Measurements from ENCODE around the gene ATXN1L. TPM values are rescaled to one million over a fixed set of nuclear protein-coding genes. Genes with fewer than 3 reads are reported as not detected.

ATXN1L gene
- total RNA-seq, 2 experiments from 2014 or later = 23.2 to 23.6 TPM

DNA sequence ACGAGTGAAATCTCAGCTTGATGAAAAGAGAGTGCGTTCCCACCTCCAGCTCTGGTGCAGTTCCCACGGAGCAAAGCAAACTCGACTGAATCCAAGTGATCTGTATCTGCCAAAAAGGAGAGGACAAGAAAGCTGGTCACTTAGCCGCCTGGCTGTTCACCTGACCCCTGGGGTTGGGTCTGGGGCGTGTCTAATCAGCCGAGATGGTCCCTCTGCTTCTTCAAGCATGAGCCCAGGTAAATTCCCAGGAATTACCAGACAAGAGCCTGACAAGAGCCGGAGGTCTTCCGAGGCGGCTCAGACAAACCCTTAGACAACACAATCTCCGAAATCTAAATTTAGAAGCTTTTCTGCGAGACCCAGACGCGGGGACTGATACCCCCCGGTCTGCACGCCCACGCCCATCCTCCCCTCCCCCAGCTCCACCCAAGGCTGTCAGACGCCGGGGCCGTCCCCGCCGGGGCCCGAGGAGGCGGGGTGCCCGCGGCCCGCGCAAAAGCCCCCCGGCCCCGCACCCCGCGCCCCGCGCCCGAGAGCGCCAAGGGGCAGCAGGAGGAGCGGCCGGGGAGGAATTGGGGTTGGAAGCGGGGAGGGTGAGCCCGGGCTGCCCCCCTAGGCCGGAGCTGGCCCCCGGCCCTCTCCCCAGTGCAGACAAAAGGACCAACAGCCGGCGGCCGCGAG, 37.5 kb downstream of the ATXN1L start:
- POLR2A ChIA-PET = interaction anchor here (1.6 kb wide), 1 partner anchor 74 kb away, joined by 3 read pairs; the partner anchor contains the start of gene AP1G1
- peaks cover 54% of the 10 kb centered on the region for H3K4me1 Mint-ChIP-seq
- peak overlapping the region; percentile 80 for H3K4me3 Mint-ChIP-seq
- H3K36me3 Mint-ChIP-seq (ENCODE audit: low read depth) = peaks cover 22% of the 10 kb centered on the region
- CTCF ChIA-PET = interaction anchor here (0.9 to 4.2 kb wide), 24 partner anchors 10 to 215 kb away, joined by 3 to 55 read pairs (median 4); partner anchors contain the start of gene IST1
- no peaks in the 10 kb centered on the region for H3K9me3 Mint-ChIP-seq
- H3K27ac Mint-ChIP-seq = peak overlapping the region; percentile 86
- peaks cover 15% of the 10 kb centered on the region for H3K27me3 Mint-ChIP-seq
- DNase-seq = peak; percentile 33

DNA sequence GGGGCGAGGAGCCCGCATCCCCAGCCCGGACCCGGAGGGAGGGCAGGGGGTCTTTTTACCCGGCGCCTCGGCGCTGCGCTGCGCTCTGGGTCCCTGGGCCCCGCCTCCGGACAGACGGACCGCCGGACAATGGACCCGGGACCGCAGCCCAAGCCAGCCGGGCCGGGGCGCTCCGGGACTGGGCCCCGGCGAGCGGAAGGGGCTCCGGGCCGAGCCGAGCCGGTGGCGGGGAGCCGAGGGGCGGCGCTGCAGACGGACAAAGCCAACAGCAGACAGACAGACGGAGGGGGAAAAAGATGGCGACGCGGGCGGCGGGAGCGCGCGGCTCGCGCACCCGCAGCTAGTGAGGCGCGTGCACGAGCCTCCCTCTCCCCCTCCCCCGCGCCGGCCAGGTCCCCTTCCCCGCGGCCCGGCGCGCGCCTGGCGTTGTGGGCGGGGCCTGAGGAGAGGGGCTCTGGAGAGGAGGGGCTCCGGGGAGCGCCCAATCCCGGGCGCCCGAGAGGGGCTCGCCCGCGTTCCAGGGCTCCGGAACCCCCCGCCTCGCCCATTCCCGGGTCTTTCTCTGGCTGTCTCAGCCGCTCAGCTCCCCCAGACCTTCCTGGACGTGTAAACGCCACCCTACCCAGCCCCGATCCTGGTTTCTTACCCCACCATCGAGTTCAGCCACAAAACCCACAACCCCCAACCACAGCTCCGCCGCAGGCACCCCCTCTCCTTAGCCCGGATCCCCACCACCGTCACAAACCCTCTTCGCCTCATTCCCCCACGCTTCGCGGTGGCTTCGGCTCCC, 38.3 kb downstream of the ATXN1L start, which contains the start of gene ZNF821:
Gene ZNF821, minus strand, starts transcription at position 334 of the 790 bp plus-strand sequence. CDS start 4,236 bp downstream, outside the sequence.
- ChIA-PET POLR2A (interaction anchor here (1.6 kb wide), 1 partner anchor 75 kb away, joined by 3 read pairs; the partner anchor contains the start of gene AP1G1), CTCF (interaction anchor here (0.6 to 4.2 kb wide), 22 partner anchors 10 to 215 kb away, joined by 3 to 55 read pairs (median 4); partner anchors contain the start of genes AP1G1 and IST1)
- Mint-ChIP-seq H3K4me1 (peaks cover 51% of the 10 kb centered on the region), H3K9me3 (no peaks in the 10 kb centered on the region), H3K36me3 (ENCODE audit: low read depth) (peaks cover 18% of the 10 kb centered on the region), H3K4me3 (peak within 1 kb of the TSS; percentile 96), H3K27ac (peak within 1 kb of the TSS; percentile 95), H3K27me3 (peaks cover 15% of the 10 kb centered on the region)
- DNase-seq = peak; percentile 69

DNA sequence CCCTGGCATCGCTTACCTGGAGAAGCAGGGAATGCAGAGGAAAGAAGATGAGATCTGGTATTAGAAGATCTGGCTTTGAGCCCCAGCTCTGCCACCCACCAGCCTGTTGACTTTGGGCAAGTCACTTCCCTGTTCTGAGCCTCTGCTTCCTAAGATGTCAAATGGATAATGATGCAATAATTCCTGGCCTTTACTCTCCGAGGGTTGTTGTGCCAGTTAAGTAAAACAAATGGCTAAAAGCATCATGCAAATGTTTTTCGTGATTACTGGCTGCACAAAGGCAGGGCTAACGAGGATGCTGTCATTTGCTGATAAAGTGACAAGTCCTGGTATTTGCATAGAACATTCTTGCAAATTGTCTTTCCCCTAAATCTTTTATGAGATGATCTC, 39.5 kb downstream of the ATXN1L start:
- ChIA-PET POLR2A (no interaction called here), CTCF (interaction anchor here (0.6 to 1.4 kb wide), 5 partner anchors 11 to 77 kb away, joined by 3 to 5 read pairs (median 3); partner anchors contain the start of gene AP1G1)
- Mint-ChIP-seq H3K27ac (peak overlapping the region; percentile 68), H3K9me3 (no peaks in the 10 kb centered on the region), H3K4me3 (peak overlapping the region; percentile 96), H3K36me3 (ENCODE audit: low read depth) (peaks cover 5% of the 10 kb centered on the region), H3K27me3 (peaks cover 15% of the 10 kb centered on the region), H3K4me1 (peaks cover 42% of the 10 kb centered on the region)
- DNase-seq = no peak

DNA sequence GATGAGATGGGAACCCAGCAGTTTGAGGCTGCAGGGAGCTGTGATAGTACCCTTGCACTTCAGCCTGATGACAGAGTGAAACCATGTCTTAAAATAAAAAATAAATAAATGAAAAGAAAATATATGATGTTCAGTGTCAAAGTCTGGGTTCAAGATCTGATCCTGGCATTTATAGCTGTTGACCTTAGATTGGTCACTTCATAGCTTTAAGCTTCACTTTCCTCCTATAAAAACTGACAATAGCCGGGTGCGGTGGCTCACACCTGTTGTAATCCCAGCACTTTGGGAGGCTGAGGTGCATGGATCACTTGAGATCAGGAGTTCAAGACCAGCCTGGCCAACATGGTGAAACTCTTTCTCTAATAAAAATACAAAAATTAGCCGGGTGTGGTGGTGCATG, 43.4 kb downstream of the ATXN1L start:
- ChIA-PET POLR2A (no interaction called here), CTCF (interaction anchor here (0.6 kb wide), 1 partner anchor 51 kb away, joined by 3 read pairs; no protein-coding TSS in a partner anchor)
- DNase-seq = no peak
- Mint-ChIP-seq H3K4me1 (peaks cover 24% of the 10 kb centered on the region), H3K27ac (no peak overlapping the region), H3K27me3 (peaks cover 15% of the 10 kb centered on the region), H3K9me3 (no peaks in the 10 kb centered on the region), H3K36me3 (ENCODE audit: low read depth) (no peaks in the 10 kb centered on the region), H3K4me3 (no peak overlapping the region)

DNA sequence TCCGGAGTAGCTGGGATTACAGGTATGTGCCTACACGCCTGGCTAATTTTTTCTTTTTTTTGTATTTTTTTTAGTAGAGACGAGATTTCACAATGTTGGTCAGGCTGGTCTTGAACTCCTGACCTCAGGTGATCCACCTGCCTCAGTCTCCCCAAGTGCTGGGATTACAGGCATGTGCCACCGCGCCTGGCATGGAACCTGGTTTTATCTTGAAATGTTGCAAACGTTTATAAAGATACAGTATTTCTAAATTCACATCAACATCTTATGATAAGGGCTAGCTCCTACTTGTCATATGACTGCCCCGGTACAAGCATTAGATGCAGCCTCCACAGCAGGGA, 48.1 kb downstream of the ATXN1L start:
- Mint-ChIP-seq H3K4me3 (peak overlapping the region; percentile 93), H3K4me1 (peaks cover 24% of the 10 kb centered on the region), H3K9me3 (no peaks in the 10 kb centered on the region), H3K27me3 (no peaks in the 10 kb centered on the region), H3K27ac (peak overlapping the region; percentile 95), H3K36me3 (ENCODE audit: low read depth) (peaks cover 10% of the 10 kb centered on the region)
- ChIA-PET POLR2A (no interaction called here), CTCF (interaction anchor here (0.7 to 9.2 kb wide), 3 partner anchors 11 to 192 kb away, joined by 4 to 55 read pairs (median 6); partner anchors contain the start of gene ZNF821)
- DNase-seq = no peak

DNA sequence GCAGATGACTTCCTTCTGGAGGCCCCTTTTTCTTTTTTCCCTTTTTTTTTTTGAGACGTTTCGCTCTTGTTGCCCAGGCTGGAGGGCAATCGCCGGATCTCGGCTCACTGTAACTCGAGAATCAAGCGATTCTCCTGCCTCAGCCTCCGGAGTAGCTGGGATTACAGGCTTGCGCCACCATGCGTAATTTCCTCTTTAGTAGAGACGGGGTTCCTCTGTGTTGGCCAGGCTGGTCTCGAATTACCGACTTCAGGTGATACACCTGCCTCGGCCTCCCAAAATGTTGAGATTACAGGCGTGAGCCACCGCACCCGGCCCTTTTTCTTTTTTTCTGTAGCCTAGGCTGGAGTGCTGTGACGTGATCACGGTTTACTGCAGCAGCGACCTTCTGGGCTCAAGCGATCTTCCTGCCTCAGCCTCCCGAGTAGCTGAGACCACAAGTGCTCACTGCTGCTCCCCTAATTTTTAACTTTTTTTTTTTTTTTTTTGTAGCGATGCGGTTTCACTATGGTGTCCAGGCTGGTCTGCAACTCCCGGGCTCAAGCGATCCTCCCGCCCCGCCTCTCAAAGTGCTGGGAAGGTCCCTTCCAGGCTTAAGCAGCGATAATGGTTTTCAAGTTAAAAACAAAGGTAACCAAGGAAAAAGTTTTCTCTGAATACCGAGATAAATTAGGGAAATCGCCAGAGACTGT, 48.6 kb downstream of the ATXN1L start:
- no peaks in the 10 kb centered on the region for H3K27me3 Mint-ChIP-seq
- DNase-seq = peak; percentile 43
- H3K4me3 Mint-ChIP-seq = peak overlapping the region; percentile 93
- H3K27ac Mint-ChIP-seq = peak overlapping the region; percentile 95
- POLR2A ChIA-PET = interaction anchor here (0.6 to 0.9 kb wide), 2 partner anchors 63 to 85 kb away, joined by 3 to 4 read pairs; partner anchors contain the start of gene AP1G1
- CTCF ChIA-PET = interaction anchor here (0.7 to 9.2 kb wide), 3 partner anchors 12 to 192 kb away, joined by 4 to 55 read pairs (median 6); partner anchors contain the start of gene ZNF821
- H3K9me3 Mint-ChIP-seq = no peaks in the 10 kb centered on the region
- H3K36me3 Mint-ChIP-seq (ENCODE audit: low read depth) = peaks cover 12% of the 10 kb centered on the region
- H3K4me1 Mint-ChIP-seq = peaks cover 28% of the 10 kb centered on the region

DNA sequence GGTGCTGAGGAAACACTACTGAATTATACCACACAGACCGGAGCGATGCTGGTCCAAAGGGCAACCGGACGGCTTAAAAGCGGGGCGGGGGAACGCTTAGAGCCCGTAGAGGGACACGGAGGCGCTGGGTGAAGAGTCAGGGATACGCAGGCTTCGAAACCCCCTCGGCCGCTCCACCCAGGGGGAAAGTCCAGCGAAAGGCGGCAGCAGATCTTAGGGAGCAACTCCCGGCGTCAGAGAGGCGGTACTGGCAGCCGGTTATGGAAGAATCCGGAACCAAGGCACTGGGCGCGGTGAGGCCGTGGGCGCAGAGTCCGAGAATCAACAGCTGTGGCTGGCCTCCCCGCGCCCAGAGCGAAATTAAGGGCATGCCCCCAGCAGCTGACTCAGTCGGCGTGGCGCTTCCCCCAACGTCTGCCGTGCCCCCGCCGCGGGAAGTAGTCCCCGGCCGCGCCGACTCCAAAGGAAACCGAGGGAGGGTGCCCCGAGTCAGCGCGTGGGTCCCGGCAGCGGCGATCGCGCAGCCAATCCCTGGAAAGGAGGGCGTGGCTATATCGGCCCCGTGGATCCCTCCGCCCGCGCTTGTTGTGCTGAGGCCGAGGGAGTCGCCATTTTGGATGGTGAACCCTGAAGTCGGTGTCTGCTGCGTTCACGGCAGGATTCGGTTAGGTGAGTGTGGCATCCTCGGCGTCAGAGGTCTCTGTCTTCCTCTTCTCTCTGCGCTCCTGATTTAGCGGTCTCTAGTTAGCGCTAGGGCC, 49.3 kb downstream of the ATXN1L start, which contains the start of gene IST1:
Gene IST1, plus strand, starts transcription at position 611 of the 758 bp plus-strand sequence. CDS start 20,110 bp downstream, outside the sequence.
- H3K27me3 Mint-ChIP-seq = no peaks in the 10 kb centered on the region
- H3K4me3 Mint-ChIP-seq = peak within 1 kb of the TSS; percentile 93
- POLR2A ChIA-PET = interaction anchor here (0.6 to 0.9 kb wide), 2 partner anchors 62 to 86 kb away, joined by 3 to 4 read pairs; partner anchors contain the start of gene AP1G1
- H3K27ac Mint-ChIP-seq = peak within 1 kb of the TSS; percentile 95
- peak; percentile 98 for DNase-seq
- H3K36me3 Mint-ChIP-seq (ENCODE audit: low read depth) = peaks cover 12% of the 10 kb centered on the region
- CTCF ChIA-PET = interaction anchor here (0.6 to 9.2 kb wide), 3 partner anchors 12 to 198 kb away, joined by 3 to 55 read pairs (median 3); partner anchors contain the start of gene ZNF821
- H3K4me1 Mint-ChIP-seq = peaks cover 30% of the 10 kb centered on the region
- H3K9me3 Mint-ChIP-seq = no peaks in the 10 kb centered on the region

DNA sequence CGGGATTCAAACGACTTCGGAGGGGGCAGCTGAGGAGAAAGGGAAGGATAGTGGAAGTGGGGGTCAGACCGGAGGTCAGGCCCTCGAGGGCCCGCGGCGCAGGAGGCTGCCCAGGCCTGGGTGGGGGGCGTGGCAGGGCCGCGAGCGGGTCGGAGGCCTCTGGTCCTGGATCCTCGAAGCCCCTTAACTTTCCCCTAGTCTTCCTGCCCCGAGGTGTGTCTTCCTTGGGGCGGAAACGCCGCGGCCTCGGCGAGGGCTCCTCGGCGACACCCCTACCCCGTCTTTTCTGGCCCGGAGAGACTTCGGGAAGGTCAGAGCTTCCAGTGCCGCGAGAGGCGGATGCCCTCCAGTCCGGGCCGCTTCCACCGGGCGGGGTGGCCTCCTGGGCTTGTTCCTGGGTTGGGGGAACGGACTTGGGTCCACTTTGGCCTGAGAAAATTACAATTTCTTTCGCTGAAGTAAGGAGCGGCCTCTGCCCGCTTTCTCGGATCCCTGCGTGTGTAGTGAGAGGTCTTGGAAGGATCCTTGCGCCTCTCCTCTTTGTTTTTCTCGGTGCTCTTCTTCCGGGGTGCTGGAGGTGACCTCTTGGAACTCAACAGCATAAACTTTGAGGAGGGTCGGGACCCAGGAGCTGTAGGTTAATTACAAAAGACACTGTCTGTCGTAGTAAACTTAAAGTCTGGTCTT, 50.0 kb downstream of the ATXN1L start:
- Mint-ChIP-seq H3K4me1 (peaks cover 31% of the 10 kb centered on the region), H3K27ac (peak overlapping the region; percentile 95), H3K9me3 (no peaks in the 10 kb centered on the region), H3K27me3 (no peaks in the 10 kb centered on the region), H3K4me3 (peak overlapping the region; percentile 93), H3K36me3 (ENCODE audit: low read depth) (peaks cover 15% of the 10 kb centered on the region)
- peak; percentile 40 for DNase-seq
- POLR2A ChIA-PET = interaction anchor here (0.9 kb wide), 1 partner anchor 87 kb away, joined by 4 read pairs; the partner anchor contains the start of gene AP1G1
- CTCF ChIA-PET = interaction anchor here (0.6 to 9.2 kb wide), 3 partner anchors 13 to 198 kb away, joined by 3 to 55 read pairs (median 3); partner anchors contain the start of gene ZNF821

DNA sequence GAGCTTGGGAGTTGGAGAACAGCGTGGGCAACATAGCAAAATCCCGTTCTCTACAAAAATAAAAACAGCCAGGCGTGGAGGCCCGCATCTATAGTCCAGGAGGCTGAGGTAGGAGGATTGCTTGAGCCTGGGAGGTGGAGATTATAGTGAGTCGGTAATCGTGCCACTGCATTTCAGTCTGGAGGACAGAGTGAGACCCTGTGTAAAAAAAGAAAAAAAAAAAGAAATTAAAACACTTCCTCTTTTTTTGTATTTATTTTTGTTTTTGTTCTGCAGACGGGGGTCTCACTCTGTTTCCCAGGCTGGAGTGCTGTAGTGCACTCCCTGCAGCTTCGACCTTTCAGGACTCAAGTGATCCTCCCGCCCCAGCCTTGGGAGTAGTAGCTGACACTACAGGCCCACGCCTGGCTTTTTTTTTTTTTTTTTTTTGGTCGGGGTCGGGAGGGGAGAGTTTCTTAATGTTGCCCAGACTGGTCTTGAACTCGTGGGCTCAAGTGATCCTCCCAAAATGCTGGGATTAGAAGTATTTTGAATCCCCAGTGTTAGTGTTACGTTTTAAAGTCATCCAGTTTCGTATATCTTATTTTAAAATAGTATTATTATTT, 51.1 kb downstream of the ATXN1L start:
- DNase-seq = no peak
- Mint-ChIP-seq H3K27ac (peak overlapping the region; percentile 67), H3K4me3 (peak overlapping the region; percentile 93), H3K9me3 (no peaks in the 10 kb centered on the region), H3K4me1 (peaks cover 32% of the 10 kb centered on the region), H3K27me3 (no peaks in the 10 kb centered on the region), H3K36me3 (ENCODE audit: low read depth) (peaks cover 20% of the 10 kb centered on the region)
- ChIA-PET POLR2A (interaction anchor here (0.6 kb wide), 2 partner anchors 53 to 161 kb away, joined by 3 read pairs; no protein-coding TSS in a partner anchor), CTCF (interaction anchor here (9.2 kb wide), 1 partner anchor 14 kb away, joined by 55 read pairs; the partner anchor contains the start of gene ZNF821)

DNA sequence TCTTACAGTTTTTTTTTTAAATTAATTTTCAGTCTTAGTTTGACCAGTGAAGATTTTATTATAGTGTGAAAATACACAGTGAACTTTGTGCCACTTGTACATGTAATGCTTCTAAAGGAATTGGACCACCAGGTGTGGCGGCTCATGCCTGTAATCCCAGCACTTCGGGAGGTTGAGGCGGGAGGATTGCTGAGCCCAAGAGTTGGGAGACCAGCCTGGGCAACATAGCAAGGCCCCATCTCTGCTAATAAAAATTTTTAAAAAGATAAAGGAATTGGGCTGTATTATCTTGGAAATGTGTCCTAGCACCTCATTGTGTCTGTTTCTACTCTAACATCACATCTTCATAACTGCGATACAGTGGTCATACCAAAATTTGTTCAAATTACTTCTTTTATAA, 53.4 kb downstream of the ATXN1L start:
- DNase-seq = no peak
- peaks cover 41% of the 10 kb centered on the region for H3K4me1 Mint-ChIP-seq
- no peak overlapping the region for H3K4me3 Mint-ChIP-seq
- POLR2A ChIA-PET = no interaction called here
- H3K27me3 Mint-ChIP-seq = no peaks in the 10 kb centered on the region
- no peaks in the 10 kb centered on the region for H3K9me3 Mint-ChIP-seq
- no peak overlapping the region for H3K27ac Mint-ChIP-seq
- CTCF ChIA-PET = interaction anchor here (0.6 to 9.2 kb wide), 2 partner anchors 16 to 1297 kb away, joined by 3 to 55 read pairs; partner anchors contain the start of gene ZNF821
- peaks cover 28% of the 10 kb centered on the region for H3K36me3 Mint-ChIP-seq (ENCODE audit: low read depth)
